GM12864 (cell line): ENCODE measurements around the gene CHN2.

Experiments used
- DNase-seq: peaks from one replicate; pipeline ENCODE4 v3.0.0-alpha.2; 2011; ENCODE audit warnings: low read depth
- H3K4me3 ChIP-seq: 2 replicates; pipeline ENCODE4 v1.5.1; 2011; ENCODE audit warnings: mild to moderate bottlenecking, low read depth, low read length, control low read depth
- TF ChIP-seq, protein P1 (sequence below): IDR thresholded peaks from 2 replicates; pipeline ENCODE4 v1.5.1; 2011; ENCODE audit warnings: low read depth, mild to moderate bottlenecking, moderate library complexity, low read length, control low read depth, inconsistent platforms; ENCODE audit errors: missing control alignments

Gene CHN2

GRCh38 chr7:29476916-29477315 lies 282.3 kb downstream of the CHN2 start:
- H3K4me3 ChIP-seq, result no peak overlapping the region
- TF ChIP-seq, protein P1, sequence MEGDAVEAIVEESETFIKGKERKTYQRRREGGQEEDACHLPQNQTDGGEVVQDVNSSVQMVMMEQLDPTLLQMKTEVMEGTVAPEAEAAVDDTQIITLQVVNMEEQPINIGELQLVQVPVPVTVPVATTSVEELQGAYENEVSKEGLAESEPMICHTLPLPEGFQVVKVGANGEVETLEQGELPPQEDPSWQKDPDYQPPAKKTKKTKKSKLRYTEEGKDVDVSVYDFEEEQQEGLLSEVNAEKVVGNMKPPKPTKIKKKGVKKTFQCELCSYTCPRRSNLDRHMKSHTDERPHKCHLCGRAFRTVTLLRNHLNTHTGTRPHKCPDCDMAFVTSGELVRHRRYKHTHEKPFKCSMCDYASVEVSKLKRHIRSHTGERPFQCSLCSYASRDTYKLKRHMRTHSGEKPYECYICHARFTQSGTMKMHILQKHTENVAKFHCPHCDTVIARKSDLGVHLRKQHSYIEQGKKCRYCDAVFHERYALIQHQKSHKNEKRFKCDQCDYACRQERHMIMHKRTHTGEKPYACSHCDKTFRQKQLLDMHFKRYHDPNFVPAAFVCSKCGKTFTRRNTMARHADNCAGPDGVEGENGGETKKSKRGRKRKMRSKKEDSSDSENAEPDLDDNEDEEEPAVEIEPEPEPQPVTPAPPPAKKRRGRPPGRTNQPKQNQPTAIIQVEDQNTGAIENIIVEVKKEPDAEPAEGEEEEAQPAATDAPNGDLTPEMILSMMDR, result no peak
- no peak for DNase-seq

- TF ChIP-seq, protein P1, result no peak
- H3K4me3 ChIP-seq, result no peak overlapping the region
- DNase-seq, result no peak
Measured at GRCh38 chr7:29478226-29478625, 283.7 kb downstream of the CHN2 start.

GRCh38 chr7:29478687-29479240 lies 284.2 kb downstream of the CHN2 start:
- TF ChIP-seq, protein P1, result no peak
- no peak overlapping the region for H3K4me3 ChIP-seq
- no peak for DNase-seq

- TF ChIP-seq, protein P1, result no peak
- DNase-seq, result no peak
- no peak overlapping the region for H3K4me3 ChIP-seq
Measured at GRCh38 chr7:29479301-29480200, 285.0 kb downstream of the CHN2 start.

DNA sequence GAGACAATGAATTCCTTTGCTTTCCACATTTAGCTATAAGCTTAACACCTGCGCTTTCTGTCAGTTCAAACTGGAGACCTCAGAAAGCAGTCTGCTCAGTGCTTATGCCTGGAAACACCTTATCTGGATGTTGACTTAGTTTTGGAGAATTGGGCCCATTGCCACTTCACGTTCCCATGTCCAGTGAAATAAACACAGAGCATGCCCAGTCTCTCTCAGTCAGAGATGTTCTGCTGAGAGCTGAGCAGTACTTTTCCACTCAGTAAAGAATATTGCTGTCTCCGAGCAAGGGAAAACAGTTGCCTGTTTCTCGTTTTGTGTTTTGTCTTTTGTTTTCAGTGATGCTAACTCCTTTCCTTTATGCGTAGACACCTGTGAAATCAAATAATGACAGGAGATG lies 285.9 kb downstream of the CHN2 start:
- DNase-seq, result no peak
- TF ChIP-seq, protein P1, result no peak
- H3K4me3 ChIP-seq, result no peak overlapping the region

DNA sequence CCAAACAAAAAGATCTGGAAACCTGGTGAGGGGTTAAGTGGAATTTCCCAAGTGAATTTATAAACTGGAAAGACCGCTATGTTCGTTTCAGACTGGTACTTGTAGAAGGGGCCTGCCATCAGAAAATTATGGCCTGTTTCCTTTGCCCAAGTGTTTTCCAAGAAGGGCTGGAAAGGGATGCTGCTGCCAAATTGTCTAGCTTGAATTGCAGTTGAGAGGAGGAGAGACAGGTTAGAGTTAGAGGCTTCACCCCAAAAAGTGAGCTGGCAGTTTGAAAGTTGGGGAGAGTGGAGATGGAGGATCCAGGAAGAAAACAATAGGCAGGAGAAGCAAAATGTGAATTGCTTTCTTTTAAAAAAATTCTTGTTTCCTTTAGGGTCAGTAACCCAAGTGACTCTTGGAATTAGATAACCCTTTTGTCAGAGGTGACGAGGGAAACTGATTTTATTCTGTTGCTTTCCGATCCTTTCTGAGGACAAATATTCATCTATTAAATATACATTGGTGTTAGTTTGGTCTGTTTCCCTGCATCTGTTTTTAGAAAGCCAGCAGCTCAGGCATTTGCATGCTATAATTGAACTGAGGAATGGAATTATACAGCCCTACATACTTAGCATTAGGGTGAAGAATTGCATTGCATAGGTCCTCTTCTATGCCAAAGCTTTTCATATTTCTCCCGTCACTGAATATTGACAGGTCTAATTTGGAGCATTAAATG lies 286.5 kb downstream of the CHN2 start:
- TF ChIP-seq, protein P1, result no peak
- no peak overlapping the region for H3K4me3 ChIP-seq
- DNase-seq, result no peak
